Prostate gland (tissue), 2 donors: ENCODE data around the gene BLOC1S1.

Experiments
- POLR2A ChIP-seq: fragments of 450-650 bp; IDR thresholded peaks from one replicate; pipeline ENCODE4 v1.6.1; 2016; ENCODE audit warnings: antibody characterized with exemption, mild to moderate bottlenecking
- TF ChIP-seq, protein P1 (sequence below), 4 experiments: fragments of 200-600 bp in 2 of 4; fragments of 450-650 bp in 2 of 4; sonication (generic) in 2 of 4; IDR thresholded peaks; 1 replicate in 3 of 4; 2 replicates in 1 of 4; pipeline ENCODE4 v1.5.1; 2016 to 2019; ENCODE audit warnings: antibody characterized with exemption in 4 of 4, mild to moderate bottlenecking in 2 of 4, moderate library complexity in 2 of 4

DNA sequence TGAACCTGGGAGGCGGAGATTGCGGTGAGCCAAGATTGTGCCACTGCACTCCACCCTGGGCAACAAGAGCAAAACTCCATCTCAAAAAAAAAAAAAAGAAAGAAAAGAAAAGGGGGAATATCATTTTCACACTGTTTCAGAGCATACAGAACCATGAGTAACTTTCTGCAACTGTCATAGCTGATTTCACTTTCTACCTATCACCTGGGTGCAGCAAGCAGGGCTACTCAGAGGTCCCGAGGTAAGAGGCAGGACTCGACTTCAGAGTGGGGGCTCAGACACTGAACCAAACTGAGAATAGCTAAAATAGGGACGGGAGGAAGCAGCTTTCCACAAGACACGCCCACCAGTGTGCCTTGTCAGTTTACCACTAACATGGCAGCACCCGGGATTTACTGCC is 49.3 kb upstream of the BLOC1S1 start:
- TF ChIP-seq, protein P1, sequence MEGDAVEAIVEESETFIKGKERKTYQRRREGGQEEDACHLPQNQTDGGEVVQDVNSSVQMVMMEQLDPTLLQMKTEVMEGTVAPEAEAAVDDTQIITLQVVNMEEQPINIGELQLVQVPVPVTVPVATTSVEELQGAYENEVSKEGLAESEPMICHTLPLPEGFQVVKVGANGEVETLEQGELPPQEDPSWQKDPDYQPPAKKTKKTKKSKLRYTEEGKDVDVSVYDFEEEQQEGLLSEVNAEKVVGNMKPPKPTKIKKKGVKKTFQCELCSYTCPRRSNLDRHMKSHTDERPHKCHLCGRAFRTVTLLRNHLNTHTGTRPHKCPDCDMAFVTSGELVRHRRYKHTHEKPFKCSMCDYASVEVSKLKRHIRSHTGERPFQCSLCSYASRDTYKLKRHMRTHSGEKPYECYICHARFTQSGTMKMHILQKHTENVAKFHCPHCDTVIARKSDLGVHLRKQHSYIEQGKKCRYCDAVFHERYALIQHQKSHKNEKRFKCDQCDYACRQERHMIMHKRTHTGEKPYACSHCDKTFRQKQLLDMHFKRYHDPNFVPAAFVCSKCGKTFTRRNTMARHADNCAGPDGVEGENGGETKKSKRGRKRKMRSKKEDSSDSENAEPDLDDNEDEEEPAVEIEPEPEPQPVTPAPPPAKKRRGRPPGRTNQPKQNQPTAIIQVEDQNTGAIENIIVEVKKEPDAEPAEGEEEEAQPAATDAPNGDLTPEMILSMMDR (IDR thresholded peaks at IDR 0.05): no peak
- no peak for TF ChIP-seq POLR2A
